Measurements from ENCODE around the gene SUGCT. TPM values are rescaled to one million over a fixed set of nuclear protein-coding genes. Genes with fewer than 3 reads are reported as not detected.

Gene SUGCT
- total RNA-seq, 2 donors from 2014 or later = 0.68 to 2.5 TPM

- ATAC-seq (no peak), DNase-seq (no peak)
- no peak overlapping the region for H3K27ac Mint-ChIP-seq
- H3K4me3 Mint-ChIP-seq = no peak overlapping the region
- no peaks in the 10 kb centered on the region for H3K36me3 Mint-ChIP-seq (ENCODE audit: low read depth)
- no peaks in the 10 kb centered on the region for H3K4me1 Mint-ChIP-seq
- H3K27me3 Mint-ChIP-seq = no peaks in the 10 kb centered on the region
- no peaks in the 10 kb centered on the region for H3K9me3 ChIP-seq (ENCODE audit: control insufficient read depth, low read length, poor library complexity, severe bottlenecking)
These were observed 587.4 kb downstream of the SUGCT start for GRCh38 chr7:40722242-40722641.

DNA sequence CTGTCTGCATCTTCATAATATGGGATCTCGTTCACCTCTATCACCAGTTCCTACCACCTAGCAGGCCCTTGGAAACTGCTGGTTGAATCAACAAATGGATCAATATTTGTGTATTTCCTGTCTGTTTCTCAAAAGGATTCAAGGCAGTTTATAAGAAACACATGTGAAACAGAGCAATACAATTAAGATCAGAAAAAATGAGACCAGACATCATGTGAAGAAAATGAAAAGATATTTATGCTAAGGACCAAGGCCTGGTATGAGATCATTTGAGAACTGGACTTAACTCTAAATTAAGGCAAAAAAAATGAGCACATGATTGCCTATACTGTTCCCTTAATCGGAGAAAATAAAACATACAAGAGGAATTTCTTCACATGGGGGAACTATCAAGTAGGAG, 589.0 kb downstream of the SUGCT start:
- Mint-ChIP-seq H3K27me3 (no peaks in the 10 kb centered on the region), H3K27ac (no peak overlapping the region), H3K4me3 (no peak overlapping the region), H3K36me3 (ENCODE audit: low read depth) (no peaks in the 10 kb centered on the region), H3K4me1 (no peaks in the 10 kb centered on the region)
- ATAC-seq (no peak), DNase-seq (no peak)
- H3K9me3 ChIP-seq (ENCODE audit: control insufficient read depth, low read length, poor library complexity, severe bottlenecking) = no peaks in the 10 kb centered on the region

GRCh38 chr7:40726559-40726958, 591.8 kb downstream of the SUGCT start:
- ATAC-seq (no peak), DNase-seq (no peak)
- H3K27me3 Mint-ChIP-seq = no peaks in the 10 kb centered on the region
- no peaks in the 10 kb centered on the region for H3K9me3 ChIP-seq (ENCODE audit: control insufficient read depth, low read length, poor library complexity, severe bottlenecking)
- H3K4me3 Mint-ChIP-seq = no peak overlapping the region
- no peaks in the 10 kb centered on the region for H3K4me1 Mint-ChIP-seq
- no peaks in the 10 kb centered on the region for H3K36me3 Mint-ChIP-seq (ENCODE audit: low read depth)
- H3K27ac Mint-ChIP-seq = no peak overlapping the region

DNA sequence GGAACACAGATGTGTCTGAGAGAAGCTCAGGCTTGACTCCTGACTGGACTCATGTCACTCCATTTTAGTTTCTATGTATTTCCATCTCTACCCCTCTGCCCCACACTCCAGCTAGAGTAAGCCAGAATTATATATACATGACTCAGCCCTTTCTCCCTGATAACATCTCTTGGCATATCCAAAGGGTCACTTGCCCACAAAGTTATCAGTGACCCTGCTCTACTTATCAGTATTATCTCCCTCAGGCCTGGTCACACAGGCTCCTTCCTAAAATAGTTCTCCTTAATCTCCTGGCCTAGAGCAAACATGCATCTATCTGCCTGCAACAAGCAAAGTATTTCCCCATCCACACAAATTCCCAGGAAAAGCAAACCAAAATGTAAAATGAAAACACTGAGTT, 598.3 kb downstream of the SUGCT start:
- no peak overlapping the region for H3K27ac Mint-ChIP-seq
- H3K36me3 Mint-ChIP-seq (ENCODE audit: low read depth) = no peaks in the 10 kb centered on the region
- H3K9me3 ChIP-seq (ENCODE audit: control insufficient read depth, low read length, poor library complexity, severe bottlenecking) = no peaks in the 10 kb centered on the region
- no peaks in the 10 kb centered on the region for H3K27me3 Mint-ChIP-seq
- no peaks in the 10 kb centered on the region for H3K4me1 Mint-ChIP-seq
- H3K4me3 Mint-ChIP-seq = no peak overlapping the region
- no peak for DNase-seq
- no peak for ATAC-seq

DNA sequence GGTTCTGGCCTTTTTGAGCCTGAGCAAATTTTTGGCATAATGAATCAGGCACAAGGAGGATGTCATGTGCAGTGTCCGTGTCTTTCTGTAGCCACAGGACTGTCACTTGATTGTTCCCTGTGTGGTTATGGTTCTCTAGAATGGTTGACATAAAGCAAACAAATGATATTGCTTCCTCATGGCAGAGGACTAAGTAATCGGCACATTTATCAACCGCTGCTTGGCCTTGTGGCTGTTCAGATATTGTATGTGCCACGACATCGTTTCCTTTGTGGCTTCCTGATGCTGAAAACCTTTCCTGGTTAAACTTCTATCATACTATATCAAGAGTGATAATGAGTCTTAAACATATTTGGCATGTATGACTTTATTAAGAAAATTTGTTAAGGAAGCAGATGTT, 598.8 kb downstream of the SUGCT start:
- H3K9me3 ChIP-seq (ENCODE audit: control insufficient read depth, low read length, poor library complexity, severe bottlenecking) = no peaks in the 10 kb centered on the region
- no peak for ATAC-seq
- no peak for DNase-seq
- H3K36me3 Mint-ChIP-seq (ENCODE audit: low read depth) = no peaks in the 10 kb centered on the region
- no peak overlapping the region for H3K4me3 Mint-ChIP-seq
- H3K4me1 Mint-ChIP-seq = no peaks in the 10 kb centered on the region
- no peaks in the 10 kb centered on the region for H3K27me3 Mint-ChIP-seq
- no peak overlapping the region for H3K27ac Mint-ChIP-seq

DNA sequence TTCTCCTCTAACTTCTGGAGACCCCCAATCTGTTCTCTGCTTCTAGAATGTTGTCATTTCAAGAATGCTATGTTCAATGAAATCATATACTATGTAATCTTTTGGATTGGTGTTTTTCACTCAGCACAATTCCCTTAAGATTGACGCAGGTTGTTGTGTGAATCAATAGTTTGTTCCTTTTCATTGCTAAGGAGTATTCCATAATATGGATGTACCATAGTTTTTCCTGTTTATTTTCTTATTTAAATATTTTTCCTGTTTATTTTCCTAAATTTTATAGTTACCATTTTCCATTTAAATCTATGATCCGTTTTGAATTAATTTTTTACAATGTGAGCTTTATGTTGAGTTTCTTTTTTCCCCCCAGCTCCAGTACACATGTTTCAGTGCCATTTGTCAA, 604.5 kb downstream of the SUGCT start:
- no peaks in the 10 kb centered on the region for H3K36me3 Mint-ChIP-seq (ENCODE audit: low read depth)
- ATAC-seq (no peak), DNase-seq (no peak)
- H3K4me1 Mint-ChIP-seq = no peaks in the 10 kb centered on the region
- no peaks in the 10 kb centered on the region for H3K27me3 Mint-ChIP-seq
- no peak overlapping the region for H3K4me3 Mint-ChIP-seq
- no peak overlapping the region for H3K27ac Mint-ChIP-seq
- no peaks in the 10 kb centered on the region for H3K9me3 ChIP-seq (ENCODE audit: control insufficient read depth, low read length, poor library complexity, severe bottlenecking)

DNA sequence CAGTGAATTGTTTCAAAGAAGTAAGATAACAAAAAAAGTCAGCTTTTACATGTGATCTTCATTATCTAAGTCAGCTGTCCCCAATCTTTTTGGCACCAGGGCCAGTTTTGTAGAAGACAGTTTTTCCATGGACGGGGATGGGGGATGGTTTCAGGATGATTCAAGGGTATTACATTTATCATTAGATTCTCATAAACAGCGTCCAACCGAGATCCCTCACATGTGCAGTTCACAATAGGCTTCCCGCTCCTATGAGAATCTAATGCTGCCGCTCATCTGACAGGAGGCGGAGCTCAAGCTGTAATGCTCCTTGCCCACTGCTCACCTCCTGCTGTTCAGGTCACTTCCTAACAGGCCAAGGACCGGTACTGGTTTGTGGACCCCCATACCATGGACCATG, 607.5 kb downstream of the SUGCT start:
- no peaks in the 10 kb centered on the region for H3K27me3 Mint-ChIP-seq
- DNase-seq (no peak), ATAC-seq (no peak)
- no peaks in the 10 kb centered on the region for H3K4me1 Mint-ChIP-seq
- no peak overlapping the region for H3K4me3 Mint-ChIP-seq
- H3K9me3 ChIP-seq (ENCODE audit: control insufficient read depth, low read length, poor library complexity, severe bottlenecking) = no peaks in the 10 kb centered on the region
- no peaks in the 10 kb centered on the region for H3K36me3 Mint-ChIP-seq (ENCODE audit: low read depth)
- no peak overlapping the region for H3K27ac Mint-ChIP-seq

GRCh38 chr7:40746841-40747556, 612.2 kb downstream of the SUGCT start:
- no peaks in the 10 kb centered on the region for H3K36me3 Mint-ChIP-seq (ENCODE audit: low read depth)
- H3K27ac Mint-ChIP-seq = no peak overlapping the region

GRCh38 chr7:40747856-40748255, 613.1 kb downstream of the SUGCT start:
- Mint-ChIP-seq H3K27me3 (no peaks in the 10 kb centered on the region), H3K4me3 (no peak overlapping the region), H3K4me1 (no peaks in the 10 kb centered on the region), H3K36me3 (ENCODE audit: low read depth) (no peaks in the 10 kb centered on the region), H3K27ac (no peak overlapping the region)
- DNase-seq = no peak
- no peak for ATAC-seq
- H3K9me3 ChIP-seq (ENCODE audit: control insufficient read depth, low read length, poor library complexity, severe bottlenecking) = no peaks in the 10 kb centered on the region

More at GRCh38 chr7:40746841-40747556, 612.2 kb downstream of the SUGCT start:
- Mint-ChIP-seq H3K4me1 (no peaks in the 10 kb centered on the region), H3K4me3 (no peak overlapping the region), H3K27me3 (no peaks in the 10 kb centered on the region)
- DNase-seq (no peak), ATAC-seq (no peak)
- H3K9me3 ChIP-seq (ENCODE audit: control insufficient read depth, low read length, poor library complexity, severe bottlenecking) = no peaks in the 10 kb centered on the region

GRCh38 chr7:40749877-40750276, 615.1 kb downstream of the SUGCT start:
- H3K36me3 Mint-ChIP-seq (ENCODE audit: low read depth) = no peaks in the 10 kb centered on the region
- no peaks in the 10 kb centered on the region for H3K4me1 Mint-ChIP-seq
- no peaks in the 10 kb centered on the region for H3K27me3 Mint-ChIP-seq

GRCh38 chr7:40753455-40753854, 618.6 kb downstream of the SUGCT start:
- no peak overlapping the region for H3K27ac Mint-ChIP-seq
- H3K36me3 Mint-ChIP-seq (ENCODE audit: low read depth) = no peaks in the 10 kb centered on the region
- H3K4me3 Mint-ChIP-seq = no peak overlapping the region
- no peaks in the 10 kb centered on the region for H3K4me1 Mint-ChIP-seq
- H3K27me3 Mint-ChIP-seq = no peaks in the 10 kb centered on the region
- DNase-seq (no peak), ATAC-seq (no peak)
- H3K9me3 ChIP-seq (ENCODE audit: control insufficient read depth, low read length, poor library complexity, severe bottlenecking) = no peaks in the 10 kb centered on the region

More at GRCh38 chr7:40749877-40750276, 615.1 kb downstream of the SUGCT start:
- DNase-seq (no peak), ATAC-seq (no peak)
- Mint-ChIP-seq H3K4me3 (no peak overlapping the region), H3K27ac (no peak overlapping the region)
- H3K9me3 ChIP-seq (ENCODE audit: control insufficient read depth, low read length, poor library complexity, severe bottlenecking) = no peaks in the 10 kb centered on the region

GRCh38 chr7:40755438-40755837, 620.6 kb downstream of the SUGCT start:
- Mint-ChIP-seq H3K4me1 (no peaks in the 10 kb centered on the region), H3K4me3 (no peak overlapping the region), H3K27me3 (no peaks in the 10 kb centered on the region), H3K36me3 (ENCODE audit: low read depth) (no peaks in the 10 kb centered on the region), H3K27ac (no peak overlapping the region)
- no peaks in the 10 kb centered on the region for H3K9me3 ChIP-seq (ENCODE audit: control insufficient read depth, low read length, poor library complexity, severe bottlenecking)
- ATAC-seq (no peak), DNase-seq (no peak)

DNA sequence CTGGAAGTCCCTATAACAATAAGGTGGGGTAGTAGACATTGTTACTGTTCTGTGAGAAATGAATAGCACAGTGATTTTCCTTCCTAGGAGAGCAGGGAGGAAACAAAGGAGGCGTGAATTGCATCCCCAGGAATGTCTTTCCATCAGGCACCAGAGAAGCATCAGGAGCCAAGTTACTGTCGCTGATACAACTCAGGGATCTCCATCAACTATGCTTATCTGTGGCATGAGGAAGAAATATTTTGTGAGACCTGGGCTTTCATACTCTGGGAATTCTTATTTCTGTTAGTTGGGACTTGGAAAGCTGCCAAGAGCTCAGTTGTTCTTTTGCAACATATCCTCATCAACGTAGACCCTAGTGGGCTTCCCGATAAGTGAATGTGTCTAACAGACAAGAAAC, 622.3 kb downstream of the SUGCT start:
- no peaks in the 10 kb centered on the region for H3K4me1 Mint-ChIP-seq
- no peak overlapping the region for H3K4me3 Mint-ChIP-seq
- no peak overlapping the region for H3K27ac Mint-ChIP-seq
- no peaks in the 10 kb centered on the region for H3K36me3 Mint-ChIP-seq (ENCODE audit: low read depth)
- DNase-seq (no peak), ATAC-seq (no peak)
- H3K9me3 ChIP-seq (ENCODE audit: control insufficient read depth, low read length, poor library complexity, severe bottlenecking) = no peaks in the 10 kb centered on the region
- H3K27me3 Mint-ChIP-seq = no peaks in the 10 kb centered on the region

DNA sequence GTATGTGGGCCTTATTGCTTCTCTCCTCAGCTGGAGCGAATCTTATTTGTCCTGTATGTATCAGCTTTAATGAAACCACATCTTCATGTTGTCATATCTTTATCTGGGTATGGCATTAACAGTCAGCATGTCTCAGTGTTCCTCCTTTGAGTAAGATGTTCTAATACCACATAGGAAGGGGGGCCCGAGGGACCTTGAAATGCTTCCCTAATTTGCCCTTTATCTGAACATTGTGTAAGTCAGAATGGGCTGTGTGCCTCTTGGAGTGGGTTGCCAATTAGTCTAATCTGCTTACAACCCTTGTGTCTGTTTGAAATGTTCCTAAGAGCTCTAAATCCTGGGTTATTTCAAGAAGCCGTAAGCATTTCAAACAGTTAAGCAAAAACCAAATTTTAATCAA, 623.8 kb downstream of the SUGCT start:
- no peaks in the 10 kb centered on the region for H3K9me3 ChIP-seq (ENCODE audit: control insufficient read depth, low read length, poor library complexity, severe bottlenecking)
- Mint-ChIP-seq H3K4me1 (no peaks in the 10 kb centered on the region), H3K36me3 (ENCODE audit: low read depth) (no peaks in the 10 kb centered on the region), H3K27me3 (no peaks in the 10 kb centered on the region), H3K4me3 (no peak overlapping the region), H3K27ac (no peak overlapping the region)
- DNase-seq (no peak), ATAC-seq (no peak)
